Fibroblast of lung (primary cell): Measurements from ENCODE around the gene CR2.

Experiments used
- EZH2 ChIP-seq: IDR thresholded peaks from 2 replicates; pipeline ENCODE4 v1.5.1; 2012; ENCODE audit warnings: low read length, control low read depth, mild to moderate bottlenecking; ENCODE audit errors: missing control alignments
- TF ChIP-seq, protein P1 (sequence below), 2 donors: IDR thresholded peaks in 1 of 2; conservative IDR thresholded peaks in 1 of 2; 1 replicate in 1 of 2; 2 replicates in 1 of 2; pipeline ENCODE4 v1.5.1; 2011 to 2012; ENCODE audit warnings: low read length in 2 of 2, control low read depth in 1 of 2, inconsistent platforms in 1 of 2, low read depth in 1 of 2, mild to moderate bottlenecking in 1 of 2

- TF ChIP-seq, protein P1, sequence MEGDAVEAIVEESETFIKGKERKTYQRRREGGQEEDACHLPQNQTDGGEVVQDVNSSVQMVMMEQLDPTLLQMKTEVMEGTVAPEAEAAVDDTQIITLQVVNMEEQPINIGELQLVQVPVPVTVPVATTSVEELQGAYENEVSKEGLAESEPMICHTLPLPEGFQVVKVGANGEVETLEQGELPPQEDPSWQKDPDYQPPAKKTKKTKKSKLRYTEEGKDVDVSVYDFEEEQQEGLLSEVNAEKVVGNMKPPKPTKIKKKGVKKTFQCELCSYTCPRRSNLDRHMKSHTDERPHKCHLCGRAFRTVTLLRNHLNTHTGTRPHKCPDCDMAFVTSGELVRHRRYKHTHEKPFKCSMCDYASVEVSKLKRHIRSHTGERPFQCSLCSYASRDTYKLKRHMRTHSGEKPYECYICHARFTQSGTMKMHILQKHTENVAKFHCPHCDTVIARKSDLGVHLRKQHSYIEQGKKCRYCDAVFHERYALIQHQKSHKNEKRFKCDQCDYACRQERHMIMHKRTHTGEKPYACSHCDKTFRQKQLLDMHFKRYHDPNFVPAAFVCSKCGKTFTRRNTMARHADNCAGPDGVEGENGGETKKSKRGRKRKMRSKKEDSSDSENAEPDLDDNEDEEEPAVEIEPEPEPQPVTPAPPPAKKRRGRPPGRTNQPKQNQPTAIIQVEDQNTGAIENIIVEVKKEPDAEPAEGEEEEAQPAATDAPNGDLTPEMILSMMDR (conservative IDR thresholded peaks at IDR 0.05 in 1 of 2, IDR thresholded peaks at IDR 0.05 in 1 of 2; ENCODE audit: low read depth in 1 of 2, low read length in 2 of 2) = no peak
- TF ChIP-seq EZH2 = no peak
Observed at GRCh38 chr1:207424570-207425131, 29.5 kb upstream of the CR2 start.
